SU-DHL-6 (cell line): ENCODE data around the gene DLG1.

Experiments used
- EZH2phosphoT487 ChIP-seq: fragments of 200-600 bp; sonication (generic), shearing (Covaris generic); conservative IDR thresholded peaks from 2 replicates; pipeline ENCODE4 v1.6.1; 2018; ENCODE audit warnings: mild to moderate bottlenecking, antibody characterized with exemption, low read length, moderate library complexity, mixed read lengths
- TF ChIP-seq, protein P1 (sequence below): fragments of 200-600 bp; sonication (generic); IDR thresholded peaks from one replicate; pipeline ENCODE4 v1.5.1; 2017; ENCODE audit warnings: antibody characterized with exemption, mild to moderate bottlenecking, low read length, moderate library complexity; ENCODE audit not compliant: insufficient read depth, poor library complexity, severe bottlenecking

DNA sequence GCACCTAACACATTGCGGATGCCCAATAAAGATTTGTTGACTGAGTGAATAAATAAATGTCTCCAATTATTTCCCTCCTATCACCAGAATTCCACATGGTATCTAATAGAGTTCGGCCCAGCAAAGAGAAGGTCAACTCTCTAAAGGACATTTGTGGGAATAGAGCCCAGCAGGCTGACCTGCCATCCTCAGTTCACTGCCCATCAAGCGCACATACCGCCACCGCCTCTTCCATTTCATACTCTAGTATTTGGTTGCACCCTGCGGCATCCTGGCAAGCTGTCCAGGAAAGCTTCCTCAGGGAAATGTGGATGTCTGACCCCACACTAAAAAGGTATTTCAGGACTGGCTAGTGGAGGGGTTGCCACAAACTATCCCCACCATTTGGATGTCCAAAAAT lies 29.8 kb upstream of the DLG1 start:
- TF ChIP-seq, protein P1, sequence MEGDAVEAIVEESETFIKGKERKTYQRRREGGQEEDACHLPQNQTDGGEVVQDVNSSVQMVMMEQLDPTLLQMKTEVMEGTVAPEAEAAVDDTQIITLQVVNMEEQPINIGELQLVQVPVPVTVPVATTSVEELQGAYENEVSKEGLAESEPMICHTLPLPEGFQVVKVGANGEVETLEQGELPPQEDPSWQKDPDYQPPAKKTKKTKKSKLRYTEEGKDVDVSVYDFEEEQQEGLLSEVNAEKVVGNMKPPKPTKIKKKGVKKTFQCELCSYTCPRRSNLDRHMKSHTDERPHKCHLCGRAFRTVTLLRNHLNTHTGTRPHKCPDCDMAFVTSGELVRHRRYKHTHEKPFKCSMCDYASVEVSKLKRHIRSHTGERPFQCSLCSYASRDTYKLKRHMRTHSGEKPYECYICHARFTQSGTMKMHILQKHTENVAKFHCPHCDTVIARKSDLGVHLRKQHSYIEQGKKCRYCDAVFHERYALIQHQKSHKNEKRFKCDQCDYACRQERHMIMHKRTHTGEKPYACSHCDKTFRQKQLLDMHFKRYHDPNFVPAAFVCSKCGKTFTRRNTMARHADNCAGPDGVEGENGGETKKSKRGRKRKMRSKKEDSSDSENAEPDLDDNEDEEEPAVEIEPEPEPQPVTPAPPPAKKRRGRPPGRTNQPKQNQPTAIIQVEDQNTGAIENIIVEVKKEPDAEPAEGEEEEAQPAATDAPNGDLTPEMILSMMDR = no peak
- TF ChIP-seq EZH2phosphoT487 = no peak
